ENCODE results near the gene C19orf81.

DNA sequence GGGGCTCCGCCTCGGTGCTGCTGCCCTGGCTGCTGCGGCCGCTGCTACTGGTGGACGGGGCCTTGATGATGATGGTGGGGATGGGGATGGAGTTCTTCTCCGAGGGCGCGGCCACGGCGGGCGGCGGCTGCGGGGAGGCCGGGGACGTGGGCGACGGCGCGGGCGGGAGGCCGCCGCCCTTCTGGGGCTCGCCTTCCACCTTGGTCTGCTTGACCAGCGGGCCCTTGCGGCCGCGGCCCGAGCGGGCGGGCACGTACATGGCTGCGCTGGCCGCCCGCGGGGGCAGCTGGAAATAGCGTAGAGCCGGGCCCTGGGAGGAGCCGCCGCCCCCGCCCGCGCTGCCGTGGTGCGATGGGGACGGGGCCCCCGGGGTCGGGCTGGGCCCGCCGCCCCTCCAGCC lies 19.2 kb downstream of the C19orf81 start:
- no peak for TF ChIP-seq EP300 (IDR thresholded peaks at IDR 0.05; ENCODE audit: borderline replicate concordance in 1 of 2, low read depth in 2 of 2, low read length in 2 of 2)
- no peak for TF ChIP-seq EGR1 (IDR thresholded peaks at IDR 0.05; ENCODE audit: borderline replicate concordance, low read depth, low read length)
- TF ChIP-seq POLR2A (IDR thresholded peaks at IDR 0.05; ENCODE audit: control extremely low read depth in 1 of 2, low read depth in 2 of 2, low read length in 2 of 2) = no peak
- TF ChIP-seq ZNF274 (IDR thresholded peaks at IDR 0.05; ENCODE audit: borderline replicate concordance, extremely low read depth, low read length) = no peak
- no peak for TF ChIP-seq TAF1 (IDR thresholded peaks at IDR 0.05; ENCODE audit: low read depth, low read length)
- no peak for TF ChIP-seq SUZ12 (IDR thresholded peaks at IDR 0.05; ENCODE audit: low read length)
- no peak for TF ChIP-seq CHD2 (IDR thresholded peaks at IDR 0.05; ENCODE audit: low read length)
- TF ChIP-seq, protein P1, sequence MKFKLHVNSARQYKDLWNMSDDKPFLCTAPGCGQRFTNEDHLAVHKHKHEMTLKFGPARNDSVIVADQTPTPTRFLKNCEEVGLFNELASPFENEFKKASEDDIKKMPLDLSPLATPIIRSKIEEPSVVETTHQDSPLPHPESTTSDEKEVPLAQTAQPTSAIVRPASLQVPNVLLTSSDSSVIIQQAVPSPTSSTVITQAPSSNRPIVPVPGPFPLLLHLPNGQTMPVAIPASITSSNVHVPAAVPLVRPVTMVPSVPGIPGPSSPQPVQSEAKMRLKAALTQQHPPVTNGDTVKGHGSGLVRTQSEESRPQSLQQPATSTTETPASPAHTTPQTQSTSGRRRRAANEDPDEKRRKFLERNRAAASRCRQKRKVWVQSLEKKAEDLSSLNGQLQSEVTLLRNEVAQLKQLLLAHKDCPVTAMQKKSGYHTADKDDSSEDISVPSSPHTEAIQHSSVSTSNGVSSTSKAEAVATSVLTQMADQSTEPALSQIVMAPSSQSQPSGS (IDR thresholded peaks at IDR 0.05; ENCODE audit: low read length) = no peak
- TF ChIP-seq, protein P2, sequence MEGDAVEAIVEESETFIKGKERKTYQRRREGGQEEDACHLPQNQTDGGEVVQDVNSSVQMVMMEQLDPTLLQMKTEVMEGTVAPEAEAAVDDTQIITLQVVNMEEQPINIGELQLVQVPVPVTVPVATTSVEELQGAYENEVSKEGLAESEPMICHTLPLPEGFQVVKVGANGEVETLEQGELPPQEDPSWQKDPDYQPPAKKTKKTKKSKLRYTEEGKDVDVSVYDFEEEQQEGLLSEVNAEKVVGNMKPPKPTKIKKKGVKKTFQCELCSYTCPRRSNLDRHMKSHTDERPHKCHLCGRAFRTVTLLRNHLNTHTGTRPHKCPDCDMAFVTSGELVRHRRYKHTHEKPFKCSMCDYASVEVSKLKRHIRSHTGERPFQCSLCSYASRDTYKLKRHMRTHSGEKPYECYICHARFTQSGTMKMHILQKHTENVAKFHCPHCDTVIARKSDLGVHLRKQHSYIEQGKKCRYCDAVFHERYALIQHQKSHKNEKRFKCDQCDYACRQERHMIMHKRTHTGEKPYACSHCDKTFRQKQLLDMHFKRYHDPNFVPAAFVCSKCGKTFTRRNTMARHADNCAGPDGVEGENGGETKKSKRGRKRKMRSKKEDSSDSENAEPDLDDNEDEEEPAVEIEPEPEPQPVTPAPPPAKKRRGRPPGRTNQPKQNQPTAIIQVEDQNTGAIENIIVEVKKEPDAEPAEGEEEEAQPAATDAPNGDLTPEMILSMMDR (IDR thresholded peaks at IDR 0.05; ENCODE audit: control extremely low read depth in 1 of 3, insufficient read depth in 1 of 3, low read depth in 1 of 3, low read length in 3 of 3) = no peak
